Measurements from ENCODE around the gene NDUFA6. TPM values are rescaled to one million over a fixed set of nuclear protein-coding genes. Genes with fewer than 3 reads are reported as not detected.
"Not testable (repeated sequence)": the region's sequence is repeated elsewhere in the genome, so short reads cannot be mapped to it uniquely, and the experiment has no call there.

Gene NDUFA6
- total RNA-seq, 2 donors from 2014 or later = 52.9 to 53.1 TPM

DNA sequence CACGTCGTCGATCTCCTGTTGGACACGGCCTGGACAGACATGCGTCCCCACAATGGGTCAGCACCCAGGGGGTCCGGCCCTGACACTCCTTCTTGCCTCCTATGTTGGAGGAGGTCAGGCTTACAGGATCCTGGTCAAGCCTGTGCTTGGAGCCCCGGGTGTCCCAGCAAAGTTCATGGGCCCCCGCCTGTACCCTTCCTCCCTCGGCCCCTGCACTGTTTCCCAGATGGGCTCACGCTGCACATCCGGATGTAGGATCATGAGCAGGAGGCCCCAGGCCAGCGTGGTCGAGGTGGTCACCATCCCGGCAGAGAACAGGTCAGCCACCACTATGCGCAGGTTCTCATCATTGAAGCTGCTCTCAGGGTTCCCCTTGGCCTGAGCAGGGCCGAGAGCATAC lies 37.0 kb upstream of the NDUFA6 start:
- TF ChIP-seq, protein P1, sequence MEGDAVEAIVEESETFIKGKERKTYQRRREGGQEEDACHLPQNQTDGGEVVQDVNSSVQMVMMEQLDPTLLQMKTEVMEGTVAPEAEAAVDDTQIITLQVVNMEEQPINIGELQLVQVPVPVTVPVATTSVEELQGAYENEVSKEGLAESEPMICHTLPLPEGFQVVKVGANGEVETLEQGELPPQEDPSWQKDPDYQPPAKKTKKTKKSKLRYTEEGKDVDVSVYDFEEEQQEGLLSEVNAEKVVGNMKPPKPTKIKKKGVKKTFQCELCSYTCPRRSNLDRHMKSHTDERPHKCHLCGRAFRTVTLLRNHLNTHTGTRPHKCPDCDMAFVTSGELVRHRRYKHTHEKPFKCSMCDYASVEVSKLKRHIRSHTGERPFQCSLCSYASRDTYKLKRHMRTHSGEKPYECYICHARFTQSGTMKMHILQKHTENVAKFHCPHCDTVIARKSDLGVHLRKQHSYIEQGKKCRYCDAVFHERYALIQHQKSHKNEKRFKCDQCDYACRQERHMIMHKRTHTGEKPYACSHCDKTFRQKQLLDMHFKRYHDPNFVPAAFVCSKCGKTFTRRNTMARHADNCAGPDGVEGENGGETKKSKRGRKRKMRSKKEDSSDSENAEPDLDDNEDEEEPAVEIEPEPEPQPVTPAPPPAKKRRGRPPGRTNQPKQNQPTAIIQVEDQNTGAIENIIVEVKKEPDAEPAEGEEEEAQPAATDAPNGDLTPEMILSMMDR (IDR thresholded peaks at IDR 0.05) = no peak
- TF ChIP-seq POLR2A (IDR thresholded peaks at IDR 0.05) = no peak
- no peak for TF ChIP-seq POLR2AphosphoS5 (IDR thresholded peaks at IDR 0.05)
- Histone ChIP-seq H3K27me3 (replicated peaks; ENCODE audit: insufficient read depth) (no peaks in the 10 kb centered on the region), H3K4me1 (replicated peaks) (no peaks in the 10 kb centered on the region), H3K4me3 (no peak overlapping the region), H3K27ac (no peak overlapping the region), H3K36me3 (no peaks in the 10 kb centered on the region), H3K9me3 (no peaks in the 10 kb centered on the region)
- 94% methylated on average over 16 of the region's 16 CpGs for WGBS
- intact Hi-C loops (cut with DNase I) = no loop called here
- DNase-seq (ENCODE audit: low spot score) = no peak

DNA sequence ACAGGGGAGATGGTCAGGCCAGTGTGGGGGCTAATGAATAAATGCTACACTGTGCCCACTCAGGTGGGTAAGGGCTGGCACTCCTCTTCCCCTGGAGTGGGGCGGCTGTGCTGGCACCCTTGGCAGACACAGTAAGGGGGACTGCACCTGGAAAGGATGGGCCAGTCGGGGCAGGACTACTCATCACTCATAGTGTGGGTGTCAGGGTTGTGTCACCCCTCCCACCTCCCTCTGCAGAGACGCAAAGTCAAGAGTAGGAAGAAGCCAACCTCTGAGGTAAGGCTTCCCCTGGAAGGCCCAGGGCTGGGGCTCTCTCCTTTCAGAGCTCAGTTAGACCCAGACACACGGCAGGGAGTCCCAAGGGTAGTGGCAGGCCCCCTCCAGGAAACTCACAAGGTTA lies 33.0 kb upstream of the NDUFA6 start:
- H3K4me1 ChIP-seq (replicated peaks); H3K4me3 ChIP-seq; intact Hi-C loops (cut with DNase I); H3K36me3 ChIP-seq; DNase-seq (ENCODE audit: low spot score); H3K9me3 ChIP-seq; H3K27me3 ChIP-seq (replicated peaks; ENCODE audit: insufficient read depth); H3K27ac ChIP-seq: not testable (repeated sequence)
- no CpG with 5 or more reads among the region's 4 CpGs for WGBS

DNA sequence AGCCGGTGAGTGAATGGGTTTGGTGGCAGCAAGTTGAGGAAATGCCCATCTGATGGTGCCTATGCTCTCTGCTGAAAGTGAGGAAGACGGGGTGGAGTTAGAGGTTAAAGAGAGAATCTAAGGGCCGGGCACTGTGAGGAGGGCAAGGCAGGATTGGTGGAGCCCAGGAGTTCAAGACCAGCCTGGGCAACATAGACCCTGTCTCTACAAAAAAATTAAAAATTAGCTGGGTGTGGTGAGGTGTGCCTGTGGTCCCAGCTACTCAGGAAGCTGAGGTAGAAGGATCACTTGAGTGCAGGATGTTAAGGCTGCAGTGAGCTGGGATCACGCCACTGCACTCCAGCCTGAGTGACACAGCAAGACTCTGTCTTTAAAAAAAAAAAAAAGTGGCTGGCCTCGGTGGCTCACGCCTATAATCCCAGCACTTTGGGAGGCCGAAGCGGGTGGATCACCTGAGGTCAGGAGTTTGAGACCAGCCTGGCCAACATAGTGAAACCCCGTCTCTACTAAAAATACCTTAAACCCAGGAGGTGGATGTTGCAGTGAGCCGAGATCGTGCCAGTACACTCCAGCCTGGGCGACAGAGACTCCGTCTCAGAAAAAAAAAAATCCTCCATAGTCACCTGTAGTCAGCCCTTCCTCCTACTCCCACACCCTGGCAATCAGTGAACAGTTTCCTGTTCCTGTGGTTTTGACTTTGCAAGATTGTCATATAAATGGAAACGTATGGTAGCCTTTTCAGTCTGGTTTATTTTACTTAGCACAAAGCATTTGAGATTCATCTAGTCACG lies 29.9 kb upstream of the NDUFA6 start:
- H3K27ac ChIP-seq; DNase-seq (ENCODE audit: low spot score); H3K36me3 ChIP-seq; H3K4me3 ChIP-seq; H3K4me1 ChIP-seq (replicated peaks); H3K27me3 ChIP-seq (replicated peaks; ENCODE audit: insufficient read depth); H3K9me3 ChIP-seq; intact Hi-C loops (cut with DNase I): not testable (repeated sequence)
- WGBS = 81% methylated on average over 15 of the region's 15 CpGs

DNA sequence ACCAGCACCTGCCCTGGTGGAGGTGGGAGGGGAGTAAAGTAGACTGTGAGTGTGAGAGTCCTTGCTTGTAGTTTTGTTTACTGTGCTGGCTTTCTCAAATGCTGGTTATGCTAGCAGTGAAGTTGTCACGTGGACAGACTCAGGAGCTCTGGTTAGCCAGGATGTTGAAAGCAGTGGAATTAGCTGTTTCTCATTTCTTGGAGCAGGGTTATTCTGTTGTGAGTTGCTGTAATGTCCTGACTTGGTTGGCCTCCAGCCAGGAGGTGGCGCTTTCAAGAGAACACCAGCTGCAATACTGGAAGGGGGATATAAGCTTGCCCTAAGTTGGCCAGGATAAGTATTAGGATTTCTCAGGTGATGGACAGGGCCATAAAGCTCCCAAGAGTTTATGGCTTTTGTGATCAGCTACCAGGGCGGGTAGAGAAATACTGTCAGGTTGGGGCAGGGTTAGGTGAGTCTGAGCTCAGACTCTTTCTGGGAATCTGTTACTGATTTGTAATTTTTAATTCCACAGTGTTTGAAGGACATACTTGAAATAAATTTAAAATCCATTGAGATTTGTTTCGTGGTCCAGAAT lies 26.4 kb upstream of the NDUFA6 start:
- Histone ChIP-seq H3K36me3 (no peaks in the 10 kb centered on the region), H3K4me1 (replicated peaks) (no peaks in the 10 kb centered on the region), H3K4me3 (no peak overlapping the region), H3K27me3 (replicated peaks; ENCODE audit: insufficient read depth) (no peaks in the 10 kb centered on the region), H3K9me3 (no peaks in the 10 kb centered on the region), H3K27ac (no peak overlapping the region)
- 82% methylated on average over 4 of the region's 4 CpGs for WGBS
- TF ChIP-seq POLR2A (IDR thresholded peaks at IDR 0.05) (no peak), POLR2AphosphoS5 (IDR thresholded peaks at IDR 0.05) (no peak)
- TF ChIP-seq, protein P1 (IDR thresholded peaks at IDR 0.05) = no peak
- no peak for DNase-seq (ENCODE audit: low spot score)
- intact Hi-C loops (cut with DNase I) = no loop called here

DNA sequence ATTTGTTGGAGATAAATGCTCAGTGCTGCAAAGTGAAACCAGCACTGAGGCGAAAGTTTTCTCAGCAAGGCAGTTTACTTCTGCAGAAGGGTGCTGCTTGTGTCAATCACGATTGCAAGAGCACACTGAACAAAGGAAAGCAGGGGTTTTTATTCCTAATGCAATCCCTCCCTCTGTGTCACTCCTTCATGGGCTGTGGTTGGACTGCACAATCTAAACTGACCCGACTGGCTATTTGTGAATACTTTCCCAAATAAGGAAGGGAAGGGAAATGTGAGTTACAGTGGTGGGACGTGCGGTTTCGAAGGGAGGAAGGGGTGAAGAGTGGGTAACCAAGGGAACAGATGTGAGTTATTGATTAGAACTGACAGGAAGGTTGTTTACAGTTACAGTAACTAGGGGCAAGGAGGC lies 24.9 kb upstream of the NDUFA6 start:
- not testable (repeated sequence) for DNase-seq (ENCODE audit: low spot score)

DNA sequence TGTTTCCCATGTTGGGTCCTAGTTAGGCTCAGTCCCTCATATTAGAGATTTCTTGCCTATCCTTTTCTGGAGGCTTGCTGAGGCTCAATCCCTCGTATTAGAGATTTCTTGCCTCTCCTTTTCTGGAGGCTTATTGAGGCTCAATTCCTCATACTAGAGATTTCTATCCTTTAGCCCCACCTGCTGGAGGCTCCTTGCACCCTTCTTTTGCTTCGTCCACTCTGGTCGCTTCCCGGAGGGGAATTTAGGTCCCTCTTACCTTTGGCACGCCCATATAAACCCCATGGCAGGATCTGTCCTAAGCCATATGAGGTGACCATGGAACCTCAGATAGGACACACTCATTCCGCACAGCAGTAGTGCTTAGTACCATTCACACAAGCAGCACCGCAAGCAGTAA lies 24.1 kb upstream of the NDUFA6 start:
- no peaks in the 10 kb centered on the region for H3K4me1 ChIP-seq (replicated peaks)
- no peak for DNase-seq (ENCODE audit: low spot score)
- H3K36me3 ChIP-seq = no peaks in the 10 kb centered on the region
- no peak overlapping the region for H3K27ac ChIP-seq
- 95% methylated on average over 7 of the region's 7 CpGs for whole genome bisulfite sequencing
- intact Hi-C loops (cut with DNase I) = no loop called here
- no peaks in the 10 kb centered on the region for H3K27me3 ChIP-seq (replicated peaks; ENCODE audit: insufficient read depth)
- TF ChIP-seq, protein P1 (IDR thresholded peaks at IDR 0.05) = no peak
- TF ChIP-seq POLR2AphosphoS5 (IDR thresholded peaks at IDR 0.05) = no peak
- no peak for TF ChIP-seq POLR2A (IDR thresholded peaks at IDR 0.05)
- H3K4me3 ChIP-seq = no peak overlapping the region
- no peaks in the 10 kb centered on the region for H3K9me3 ChIP-seq

More for the DNA sequence above, 24.9 kb upstream of the NDUFA6 start:
- intact Hi-C loops (cut with DNase I); H3K4me1 ChIP-seq (replicated peaks); H3K27ac ChIP-seq; H3K9me3 ChIP-seq; H3K36me3 ChIP-seq; H3K27me3 ChIP-seq (replicated peaks; ENCODE audit: insufficient read depth); H3K4me3 ChIP-seq: not testable (repeated sequence)
- 80% methylated on average over 6 of the region's 6 CpGs for WGBS

DNA sequence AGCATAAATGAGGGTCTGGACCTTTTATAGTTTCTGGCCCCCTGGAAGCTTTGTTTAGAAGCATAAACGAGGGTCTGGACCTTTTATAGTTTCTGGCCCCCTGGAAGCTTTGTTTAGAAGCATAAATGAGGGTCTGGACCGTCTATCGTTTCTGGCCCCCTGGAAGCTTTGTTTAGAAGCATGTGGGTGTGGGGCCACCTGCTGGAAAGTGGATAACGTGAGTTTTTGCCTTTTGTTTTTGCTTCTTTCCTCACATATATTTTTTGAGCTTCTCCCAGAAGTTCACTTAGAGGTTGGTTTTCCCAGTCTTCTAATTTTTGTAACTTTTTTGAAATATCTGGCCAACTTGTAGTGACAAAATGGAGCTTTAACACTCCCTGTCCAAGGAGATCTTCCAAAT lies 22.2 kb upstream of the NDUFA6 start:
- H3K36me3 ChIP-seq; H3K9me3 ChIP-seq; H3K4me1 ChIP-seq (replicated peaks); H3K4me3 ChIP-seq; intact Hi-C loops (cut with DNase I); DNase-seq (ENCODE audit: low spot score); H3K27ac ChIP-seq; H3K27me3 ChIP-seq (replicated peaks; ENCODE audit: insufficient read depth): not testable (repeated sequence)
- 29% methylated on average over 4 of the region's 4 CpGs for WGBS
